Measurements from ENCODE around the gene CNGA3.
"Not testable (repeated sequence)": the region's sequence is repeated elsewhere in the genome, so short reads cannot be mapped to it uniquely, and the experiment has no call there.

The CNGA3 gene

GRCh38 chr2:98396745-98397355 lies 50.6 kb downstream of the CNGA3 start:
- no peak for DNase-seq (ENCODE audit: low read depth in 2 of 2)

GRCh38 chr2:98399140-98399539 lies 52.9 kb downstream of the CNGA3 start:
- DNase-seq (ENCODE audit: low read depth in 2 of 2), result no peak

- DNase-seq (ENCODE audit: low read depth in 2 of 2), result no peak
Measured at GRCh38 chr2:98403878-98404277, 57.6 kb downstream of the CNGA3 start.

GRCh38 chr2:98404556-98405250 lies 58.4 kb downstream of the CNGA3 start:
- no peak for DNase-seq (ENCODE audit: low read depth in 2 of 2)

GRCh38 chr2:98405301-98405700 lies 59.0 kb downstream of the CNGA3 start:
- no peak for DNase-seq (ENCODE audit: low read depth in 2 of 2)

- DNase-seq (ENCODE audit: low read depth in 2 of 2), result no peak
Measured at GRCh38 chr2:98408155-98408554, 61.9 kb downstream of the CNGA3 start.

GRCh38 chr2:98412751-98413458 lies 66.6 kb downstream of the CNGA3 start:
- peak in 1 of 2 experiments; percentile 28 for DNase-seq (ENCODE audit: low read depth in 2 of 2)

- not testable (repeated sequence) for DNase-seq (ENCODE audit: low read depth in 2 of 2)
Measured at GRCh38 chr2:98414246-98414645, 68.0 kb downstream of the CNGA3 start.

GRCh38 chr2:98415719-98416248 lies 69.5 kb downstream of the CNGA3 start:
- DNase-seq (ENCODE audit: low read depth in 2 of 2), result not testable (repeated sequence)

- DNase-seq (ENCODE audit: low read depth in 2 of 2), result no peak
Measured at GRCh38 chr2:98416383-98417159, 70.3 kb downstream of the CNGA3 start.

GRCh38 chr2:98419544-98419943 lies 73.3 kb downstream of the CNGA3 start:
- DNase-seq (ENCODE audit: low read depth in 2 of 2), result no peak

- DNase-seq (ENCODE audit: low read depth in 2 of 2), result no peak
Measured at GRCh38 chr2:98419977-98420725, 73.9 kb downstream of the CNGA3 start.

GRCh38 chr2:98422449-98422848 lies 76.2 kb downstream of the CNGA3 start:
- DNase-seq (ENCODE audit: low read depth in 2 of 2), result no peak

- DNase-seq (ENCODE audit: low read depth in 2 of 2), result no peak
Measured at GRCh38 chr2:98426771-98427170, 80.5 kb downstream of the CNGA3 start.

- no peak for DNase-seq (ENCODE audit: low read depth in 2 of 2)
Measured at GRCh38 chr2:98432145-98432544, 85.9 kb downstream of the CNGA3 start.

GRCh38 chr2:98433363-98433964 lies 87.2 kb downstream of the CNGA3 start:
- DNase-seq (ENCODE audit: low read depth in 2 of 2), result no peak

- DNase-seq (ENCODE audit: low read depth in 2 of 2), result no peak
Measured at GRCh38 chr2:98434492-98434891, 88.2 kb downstream of the CNGA3 start.

- DNase-seq (ENCODE audit: low read depth in 2 of 2), result not testable (repeated sequence)
Measured at GRCh38 chr2:98435670-98436069, 89.4 kb downstream of the CNGA3 start.

- no peak for DNase-seq (ENCODE audit: low read depth in 2 of 2)
Measured at GRCh38 chr2:98436734-98437133, 90.5 kb downstream of the CNGA3 start.

- DNase-seq (ENCODE audit: low read depth in 2 of 2), result no peak
Measured at GRCh38 chr2:98438190-98439133, 92.2 kb downstream of the CNGA3 start.
